ENCODE data around the gene PUSL1.

The PUSL1 gene

DNA sequence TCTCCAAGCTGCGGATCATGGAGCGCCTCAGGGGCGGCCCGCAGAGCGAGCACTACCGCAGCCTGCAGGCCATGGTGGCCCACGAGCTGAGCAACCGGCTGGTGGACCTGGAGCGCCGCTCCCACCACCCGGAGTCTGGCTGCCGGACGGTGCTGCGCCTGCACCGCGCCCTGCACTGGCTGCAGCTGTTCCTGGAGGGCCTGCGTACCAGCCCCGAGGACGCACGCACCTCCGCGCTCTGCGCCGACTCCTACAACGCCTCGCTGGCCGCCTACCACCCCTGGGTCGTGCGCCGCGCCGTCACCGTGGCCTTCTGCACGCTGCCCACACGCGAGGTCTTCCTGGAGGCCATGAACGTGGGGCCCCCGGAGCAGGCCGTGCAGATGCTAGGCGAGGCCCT is 18.9 kb downstream of the PUSL1 start:
- TF ChIP-seq, protein P1, sequence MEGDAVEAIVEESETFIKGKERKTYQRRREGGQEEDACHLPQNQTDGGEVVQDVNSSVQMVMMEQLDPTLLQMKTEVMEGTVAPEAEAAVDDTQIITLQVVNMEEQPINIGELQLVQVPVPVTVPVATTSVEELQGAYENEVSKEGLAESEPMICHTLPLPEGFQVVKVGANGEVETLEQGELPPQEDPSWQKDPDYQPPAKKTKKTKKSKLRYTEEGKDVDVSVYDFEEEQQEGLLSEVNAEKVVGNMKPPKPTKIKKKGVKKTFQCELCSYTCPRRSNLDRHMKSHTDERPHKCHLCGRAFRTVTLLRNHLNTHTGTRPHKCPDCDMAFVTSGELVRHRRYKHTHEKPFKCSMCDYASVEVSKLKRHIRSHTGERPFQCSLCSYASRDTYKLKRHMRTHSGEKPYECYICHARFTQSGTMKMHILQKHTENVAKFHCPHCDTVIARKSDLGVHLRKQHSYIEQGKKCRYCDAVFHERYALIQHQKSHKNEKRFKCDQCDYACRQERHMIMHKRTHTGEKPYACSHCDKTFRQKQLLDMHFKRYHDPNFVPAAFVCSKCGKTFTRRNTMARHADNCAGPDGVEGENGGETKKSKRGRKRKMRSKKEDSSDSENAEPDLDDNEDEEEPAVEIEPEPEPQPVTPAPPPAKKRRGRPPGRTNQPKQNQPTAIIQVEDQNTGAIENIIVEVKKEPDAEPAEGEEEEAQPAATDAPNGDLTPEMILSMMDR (IDR thresholded peaks at IDR 0.05; ENCODE audit: borderline replicate concordance, insufficient read depth, low read depth, low read length) = no peak
- H3K4me3 ChIP-seq (ENCODE audit: low read depth, low read length) = no peak overlapping the region

DNA sequence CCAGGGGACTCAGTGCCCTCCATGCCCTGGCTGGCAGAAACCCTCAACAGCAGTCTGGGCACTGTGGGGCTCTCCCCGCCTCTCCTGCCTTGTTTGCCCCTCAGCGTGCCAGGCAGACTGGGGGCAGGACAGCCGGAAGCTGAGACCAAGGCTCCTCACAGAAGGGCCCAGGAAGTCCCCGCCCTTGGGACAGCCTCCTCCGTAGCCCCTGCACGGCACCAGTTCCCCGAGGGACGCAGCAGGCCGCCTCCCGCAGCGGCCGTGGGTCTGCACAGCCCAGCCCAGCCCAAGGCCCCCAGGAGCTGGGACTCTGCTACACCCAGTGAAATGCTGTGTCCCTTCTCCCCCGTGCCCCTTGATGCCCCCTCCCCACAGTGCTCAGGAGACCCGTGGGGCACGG is 19.9 kb downstream of the PUSL1 start:
- TF ChIP-seq, protein P1 (IDR thresholded peaks at IDR 0.05; ENCODE audit: borderline replicate concordance, insufficient read depth, low read depth, low read length) = no peak
- H3K4me3 ChIP-seq (ENCODE audit: low read depth, low read length) = no peak overlapping the region

- no peak overlapping the region for H3K4me3 ChIP-seq (ENCODE audit: low read depth, low read length)
- TF ChIP-seq, protein P1 (IDR thresholded peaks at IDR 0.05; ENCODE audit: borderline replicate concordance, insufficient read depth, low read depth, low read length) = no peak
Measured at GRCh38 chr1:1329304-1330210, 21.2 kb downstream of the PUSL1 start.

DNA sequence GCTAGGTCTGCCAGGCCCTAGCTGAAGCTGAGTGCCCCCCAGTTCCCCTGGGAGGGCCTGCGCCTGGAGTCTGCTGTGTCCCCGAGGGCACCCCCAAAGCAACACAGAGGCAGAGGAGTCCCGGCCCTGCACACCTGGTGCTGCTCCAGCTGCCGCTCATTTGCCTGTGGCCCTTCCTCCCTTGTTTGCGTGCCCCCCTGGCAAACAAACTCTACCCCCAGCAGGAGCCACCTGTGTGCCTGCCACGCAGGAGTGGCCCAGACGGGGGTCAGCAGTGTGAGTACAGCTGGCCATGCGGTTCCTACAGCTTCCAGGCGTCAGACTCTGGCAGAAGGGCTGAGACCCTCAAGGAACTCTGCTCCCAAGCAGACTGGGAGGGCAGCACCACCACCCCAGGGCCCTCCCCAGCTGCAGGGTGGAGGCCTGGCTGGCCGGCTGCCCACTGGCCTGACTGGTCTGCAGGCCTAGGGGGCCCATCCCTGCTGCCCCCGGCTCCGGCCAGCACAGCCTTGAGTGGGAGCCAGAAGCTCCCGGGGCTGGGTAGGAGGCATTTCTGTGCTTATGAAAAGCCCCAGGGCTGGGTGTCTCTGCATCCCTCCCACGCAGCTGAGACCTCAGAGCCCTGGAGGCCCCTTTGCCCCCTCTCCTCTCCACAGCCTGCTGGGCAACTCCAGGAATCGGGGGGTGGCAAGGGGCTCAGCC is 22.1 kb downstream of the PUSL1 start:
- TF ChIP-seq, protein P1 (IDR thresholded peaks at IDR 0.05; ENCODE audit: borderline replicate concordance, insufficient read depth, low read depth, low read length) = no peak
- no peak overlapping the region for H3K4me3 ChIP-seq (ENCODE audit: low read depth, low read length)

DNA sequence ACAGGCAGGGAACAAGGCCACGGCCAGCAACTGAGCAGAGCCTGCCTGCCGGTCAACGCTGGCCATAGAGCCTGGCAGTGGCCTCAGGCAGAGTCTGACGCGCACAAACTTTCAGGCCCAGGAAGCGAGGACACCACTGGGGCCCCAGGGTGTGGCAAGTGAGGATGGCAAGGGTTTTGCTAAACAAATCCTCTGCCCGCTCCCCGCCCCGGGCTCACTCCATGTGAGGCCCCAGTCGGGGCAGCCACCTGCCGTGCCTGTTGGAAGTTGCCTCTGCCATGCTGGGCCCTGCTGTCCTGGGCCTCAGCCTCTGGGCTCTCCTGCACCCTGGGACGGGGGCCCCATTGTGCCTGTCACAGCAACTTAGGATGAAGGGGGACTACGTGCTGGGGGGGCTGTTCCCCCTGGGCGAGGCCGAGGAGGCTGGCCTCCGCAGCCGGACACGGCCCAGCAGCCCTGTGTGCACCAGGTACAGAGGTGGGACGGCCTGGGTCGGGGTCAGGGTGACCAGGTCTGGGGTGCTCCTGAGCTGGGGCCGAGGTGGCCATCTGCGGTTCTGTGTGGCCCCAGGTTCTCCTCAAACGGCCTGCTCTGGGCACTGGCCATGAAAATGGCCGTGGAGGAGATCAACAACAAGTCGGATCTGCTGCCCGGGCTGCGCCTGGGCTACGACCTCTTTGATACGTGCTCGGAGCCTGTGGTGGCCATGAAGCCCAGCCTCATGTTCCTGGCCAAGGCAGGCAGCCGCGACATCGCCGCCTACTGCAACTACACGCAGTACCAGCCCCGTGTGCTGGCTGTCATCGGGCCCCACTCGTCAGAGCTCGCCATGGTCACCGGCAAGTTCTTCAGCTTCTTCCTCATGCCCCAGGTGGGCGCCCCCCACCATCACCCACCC is 22.9 kb downstream of the PUSL1 start, which contains the start of gene TAS1R3:
TSS of gene TAS1R3 (plus strand) at position 213 of the 898 bp plus-strand sequence. CDS start at position 279, 66 bp downstream.
- TF ChIP-seq, protein P1 (IDR thresholded peaks at IDR 0.05; ENCODE audit: borderline replicate concordance, insufficient read depth, low read depth, low read length) = no peak
- no peak within 1 kb of the TSS for H3K4me3 ChIP-seq (ENCODE audit: low read depth, low read length)

- H3K4me3 ChIP-seq (ENCODE audit: low read depth, low read length) = no peak overlapping the region
- TF ChIP-seq, protein P1 (IDR thresholded peaks at IDR 0.05; ENCODE audit: borderline replicate concordance, insufficient read depth, low read depth, low read length) = no peak
Measured at GRCh38 chr1:1332031-1332755, 23.8 kb downstream of the PUSL1 start.
